Stimulated activated naive CD4-positive, alpha-beta T cell (primary cell): ENCODE measurements around the gene CSF3.

Experiments used
- DNase-seq, 6 experiments: peaks; one replicate each; lab custom pipeline; 2025; lab: John Stamatoyannopoulos, UW

CSF3 gene

DNA sequence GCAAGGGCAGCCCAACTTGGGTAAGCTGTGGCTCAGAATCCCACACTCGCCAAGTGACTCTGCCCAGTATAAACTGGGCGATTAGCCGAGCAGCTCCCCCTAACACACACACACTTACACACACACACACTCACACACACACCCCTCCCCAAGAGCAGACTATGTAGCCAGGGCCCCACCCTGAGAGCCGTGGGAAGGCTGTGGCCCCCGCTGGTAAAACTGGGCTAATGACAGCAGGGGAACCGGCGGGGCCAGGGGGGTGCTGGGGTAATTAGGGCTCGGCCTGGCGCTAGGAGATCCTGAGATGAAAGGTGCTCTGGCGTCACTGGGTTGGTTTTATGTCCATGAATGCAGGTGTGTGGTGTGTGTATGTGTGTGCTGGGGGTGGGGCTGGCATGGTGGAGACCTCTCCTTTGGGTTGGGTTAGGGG is 46.4 kb downstream of the CSF3 start:
- no peak for DNase-seq

GRCh38 chr17:40062329-40063186 is 47.3 kb downstream of the CSF3 start, which contains the start of gene THRA:
Gene THRA, plus strand, starts transcription at chr17:40062965. Its CDS starts 11,524 bp downstream, at chr17:40074489.
- peak; percentile 28 to 75 (median 65) for DNase-seq

GRCh38 chr17:40063187-40063771 is 48.0 kb downstream of the CSF3 start:
- no peak for DNase-seq

- peak in 1 of 6 experiments; percentile 16 for DNase-seq
Observed at GRCh38 chr17:40063901-40064531, 48.8 kb downstream of the CSF3 start.

- DNase-seq: no peak
Observed at GRCh38 chr17:40064971-40065768, 49.9 kb downstream of the CSF3 start.

DNA sequence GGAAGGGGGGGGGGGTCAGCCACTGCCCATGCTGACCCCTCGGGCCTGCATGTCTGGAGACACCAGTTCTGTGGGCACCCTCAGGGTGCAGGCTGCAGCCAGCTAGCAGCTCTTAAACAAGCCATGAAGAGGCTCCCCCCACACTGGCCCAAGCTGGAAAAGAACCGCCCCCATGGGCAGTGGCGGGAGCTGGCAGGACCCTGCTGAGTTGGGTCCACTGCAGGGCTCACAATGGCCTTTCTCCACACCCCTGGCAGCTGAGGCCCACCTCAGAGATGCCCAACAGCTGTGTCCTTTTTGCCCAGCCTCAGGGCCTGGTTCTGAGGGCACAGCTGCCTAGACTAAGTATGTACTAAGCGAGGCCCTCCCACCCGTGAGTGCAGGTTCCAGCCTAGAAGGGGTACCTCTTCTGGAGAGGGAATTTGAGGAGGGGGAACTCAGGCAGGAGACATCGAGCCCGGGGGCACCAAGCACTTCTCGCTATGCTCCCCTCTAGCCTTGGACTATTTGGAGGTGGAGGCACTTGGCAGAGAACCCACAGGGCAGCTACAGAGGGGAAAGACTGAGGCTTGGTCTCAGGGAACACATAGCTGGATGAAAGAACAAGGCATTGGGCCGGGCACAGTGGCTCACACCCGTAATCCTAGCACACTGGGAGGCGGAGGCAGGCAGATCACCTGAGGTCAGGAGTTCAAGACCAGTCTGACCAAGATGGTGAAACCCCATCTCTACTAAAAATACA is 50.7 kb downstream of the CSF3 start:
- DNase-seq: no peak
